Activated CD8-positive, alpha-beta memory T cell treated with anti-CD3 and anti-CD28 coated beads for 4 hours (primary cell): ENCODE measurements around the gene RDH13.
"Not testable (repeated sequence)": the region's sequence is repeated elsewhere in the genome, so short reads cannot be mapped to it uniquely, and the experiment has no call there.

ENCODE experiments used
- DNase-seq, 2 donors: peaks; one replicate each; pipeline ENCODE4 v3.0.0-alpha.2; 2020; ENCODE audit warnings: low read depth in 2 of 2

RDH13 gene, protein sequence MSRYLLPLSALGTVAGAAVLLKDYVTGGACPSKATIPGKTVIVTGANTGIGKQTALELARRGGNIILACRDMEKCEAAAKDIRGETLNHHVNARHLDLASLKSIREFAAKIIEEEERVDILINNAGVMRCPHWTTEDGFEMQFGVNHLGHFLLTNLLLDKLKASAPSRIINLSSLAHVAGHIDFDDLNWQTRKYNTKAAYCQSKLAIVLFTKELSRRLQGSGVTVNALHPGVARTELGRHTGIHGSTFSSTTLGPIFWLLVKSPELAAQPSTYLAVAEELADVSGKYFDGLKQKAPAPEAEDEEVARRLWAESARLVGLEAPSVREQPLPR

DNA sequence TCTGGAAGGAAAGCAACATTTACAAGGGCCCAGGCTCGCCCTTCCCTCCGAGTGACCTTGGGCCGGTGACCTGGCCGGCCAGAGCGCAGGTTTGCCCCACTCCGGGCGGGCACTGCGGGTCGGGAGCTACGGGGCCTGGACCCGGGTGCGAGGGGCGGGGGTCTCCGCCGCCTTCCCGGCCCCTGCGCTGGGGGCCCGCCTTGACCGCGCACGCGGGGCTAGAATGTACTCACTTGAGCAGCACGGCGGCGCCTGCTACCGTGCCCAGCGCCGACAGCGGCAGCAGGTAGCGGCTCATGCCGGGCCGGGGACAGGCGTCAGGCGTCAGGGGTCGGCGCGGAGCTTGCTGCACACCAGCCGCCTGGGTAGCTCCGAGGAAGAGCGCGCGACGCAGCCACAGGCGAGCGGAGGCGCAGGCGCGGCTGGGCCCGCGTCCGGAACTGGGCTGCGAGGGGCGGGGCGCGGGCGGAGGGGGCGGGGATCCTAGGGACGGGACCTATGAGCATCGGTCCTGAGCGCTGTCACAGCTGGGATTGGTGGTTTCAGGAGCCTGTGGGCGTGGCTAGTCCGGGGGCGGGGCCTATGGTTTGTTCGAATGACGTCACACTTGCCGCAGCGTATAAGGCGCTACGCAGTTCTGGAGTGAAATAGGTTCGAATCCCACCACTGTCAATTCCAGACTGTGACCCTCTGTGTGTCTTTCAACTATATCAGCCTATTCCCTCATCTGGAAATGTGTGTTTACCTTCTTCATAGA is at the start of gene RDH13:
TSS of gene RDH13 (minus strand) at position 414 of the 757 bp plus-strand sequence. CDS start at position 298, 116 bp downstream.
- peak; percentile 92 to 96 for DNase-seq

DNA sequence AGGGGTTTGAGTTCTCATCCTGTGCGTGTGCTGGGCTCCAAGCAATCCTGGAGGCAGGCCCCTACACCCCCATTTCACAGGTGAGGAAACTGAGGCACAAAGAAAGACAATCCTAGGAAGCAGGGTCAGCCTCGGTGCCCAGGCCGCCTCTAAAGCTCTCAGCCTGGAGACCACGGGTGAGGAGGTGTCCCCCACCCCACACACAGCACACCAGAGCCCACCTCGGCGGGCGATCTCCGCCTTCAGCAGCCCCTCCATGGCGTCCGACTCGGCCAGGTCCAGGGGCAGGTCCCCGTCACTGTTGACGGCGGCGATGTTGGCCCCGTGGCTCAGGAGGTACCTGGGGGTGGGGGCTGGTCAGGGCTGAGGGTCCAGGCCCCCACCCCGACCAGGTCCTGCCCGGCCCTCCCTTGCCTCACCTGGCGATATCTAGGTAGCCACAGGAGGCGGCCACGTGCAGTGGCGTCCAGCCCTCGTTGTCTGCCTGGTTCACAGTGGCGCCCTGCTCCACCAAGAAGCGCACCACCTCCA is 49.4 kb upstream of the RDH13 start:
- no peak for DNase-seq

DNA sequence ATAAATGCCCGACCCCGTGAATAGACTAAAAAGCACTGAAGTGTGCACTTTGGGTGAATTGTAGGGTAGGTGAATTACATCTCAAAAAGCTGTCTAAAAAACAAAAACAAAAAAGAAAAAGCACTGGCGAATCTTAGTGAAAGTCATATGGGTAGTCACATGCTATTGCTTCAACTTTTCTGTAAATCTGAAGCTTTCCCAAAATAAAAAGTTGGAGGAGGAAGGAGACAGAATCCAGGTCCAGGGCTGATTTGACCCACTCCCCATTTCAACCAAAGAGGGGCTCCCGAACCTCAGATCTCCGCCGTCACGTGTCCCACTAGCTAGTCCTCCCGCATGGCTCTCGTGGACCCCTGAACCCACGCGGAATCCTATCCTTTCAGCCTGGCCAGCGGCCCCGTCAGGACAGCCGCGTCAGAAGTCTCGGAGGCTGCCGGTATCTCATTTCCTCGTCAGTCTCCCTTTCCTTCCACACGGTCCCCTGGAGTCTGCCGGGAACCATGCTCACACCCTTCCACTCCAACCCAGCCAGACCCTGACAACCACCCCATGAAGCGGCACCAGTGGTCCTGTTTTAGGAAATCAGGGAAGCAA is 48.4 kb upstream of the RDH13 start:
- DNase-seq = no peak

DNA sequence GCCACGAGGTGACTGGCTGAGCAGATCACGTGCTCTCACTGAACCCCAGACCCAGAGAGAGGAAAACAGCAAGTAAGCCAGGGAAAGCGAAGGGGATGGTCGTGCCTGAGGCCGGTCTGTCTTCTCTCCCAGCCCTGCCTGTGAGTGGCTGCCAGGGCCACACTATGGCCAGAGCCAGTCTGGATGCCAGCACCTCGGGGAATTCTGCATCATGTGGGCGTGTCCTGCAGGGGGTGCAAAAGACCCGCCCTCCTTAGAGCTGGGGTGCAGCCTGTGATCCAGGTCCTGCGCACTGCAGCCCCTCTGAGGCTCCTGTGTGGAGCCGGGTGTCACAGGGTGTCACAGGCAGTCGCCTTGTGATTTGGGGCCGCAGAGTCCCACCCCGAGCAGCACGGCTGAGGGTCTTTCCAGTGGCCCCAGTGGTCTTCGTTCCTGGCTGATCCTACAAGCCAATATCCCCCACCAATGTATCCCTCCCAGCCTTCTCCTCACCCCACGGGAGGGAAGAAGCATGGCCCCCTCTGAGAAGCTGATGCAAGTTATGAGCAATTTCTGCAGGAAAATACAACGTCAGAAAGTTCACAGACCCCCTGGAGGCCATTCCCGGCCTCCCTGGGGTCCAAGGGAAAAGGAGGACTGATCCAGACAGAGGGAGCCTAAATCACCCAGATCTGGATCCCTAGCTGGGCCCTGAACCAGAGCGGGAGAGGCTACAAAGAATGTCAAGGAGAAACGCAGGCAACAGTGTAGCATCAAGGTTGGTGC is 46.8 kb upstream of the RDH13 start:
- no peak for DNase-seq

DNA sequence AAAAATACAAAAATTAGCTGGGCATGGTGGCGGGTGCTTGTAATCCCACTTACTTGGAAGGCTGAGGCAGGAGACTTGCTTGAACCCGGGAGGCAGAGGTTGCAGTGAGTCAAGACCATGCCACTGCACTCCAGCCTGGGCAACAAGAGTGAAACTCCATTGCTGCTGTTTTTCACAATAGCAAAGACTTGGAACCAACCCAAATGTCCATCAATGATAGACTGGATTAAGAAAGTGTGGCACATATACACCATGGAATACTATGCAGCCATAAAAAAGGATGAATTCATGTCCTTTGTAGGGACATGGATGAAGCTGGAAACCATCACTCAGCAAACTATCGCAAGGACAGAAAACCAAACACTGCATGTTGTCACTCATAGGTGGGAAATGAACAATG is 44.3 kb upstream of the RDH13 start:
- DNase-seq = not testable (repeated sequence)

DNA sequence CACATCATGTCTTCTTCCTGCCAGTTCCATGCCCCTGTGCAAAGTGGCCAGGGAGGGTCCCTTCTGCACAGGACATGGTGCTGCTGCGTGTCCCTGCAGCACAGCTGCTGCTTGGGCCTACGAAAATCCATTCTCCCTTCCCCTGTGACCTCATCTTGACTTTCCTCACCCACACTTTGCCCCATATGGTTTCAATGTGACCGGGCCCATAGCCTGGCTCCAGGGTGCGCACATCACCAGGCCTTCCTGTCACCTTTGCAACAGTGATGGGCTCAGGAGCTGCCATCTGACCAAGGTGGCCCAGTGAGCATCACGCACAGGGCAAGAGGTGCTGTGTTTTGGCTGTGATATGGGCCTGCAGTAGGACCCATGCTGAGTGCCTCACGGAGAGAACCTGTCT is 43.6 kb upstream of the RDH13 start:
- no peak for DNase-seq

DNA sequence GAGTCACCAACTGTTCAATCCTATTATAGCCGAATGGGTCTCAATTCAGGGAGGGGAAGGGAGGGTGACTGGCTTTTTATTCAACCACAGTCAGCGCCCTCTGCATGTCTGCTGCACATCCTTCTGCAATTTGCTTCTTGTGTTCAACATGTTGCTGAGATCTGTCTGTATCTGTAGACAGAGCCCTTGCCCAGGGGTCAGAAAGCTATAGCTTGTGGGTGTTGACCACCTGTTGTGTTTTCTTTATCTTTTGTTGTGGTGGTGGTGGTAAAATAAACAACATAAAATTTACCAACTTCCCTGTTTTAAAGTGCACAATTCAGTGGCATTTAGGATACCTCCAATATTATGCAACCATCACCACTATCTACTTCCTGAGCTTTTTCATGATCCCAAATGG is 42.3 kb upstream of the RDH13 start:
- no peak for DNase-seq

DNA sequence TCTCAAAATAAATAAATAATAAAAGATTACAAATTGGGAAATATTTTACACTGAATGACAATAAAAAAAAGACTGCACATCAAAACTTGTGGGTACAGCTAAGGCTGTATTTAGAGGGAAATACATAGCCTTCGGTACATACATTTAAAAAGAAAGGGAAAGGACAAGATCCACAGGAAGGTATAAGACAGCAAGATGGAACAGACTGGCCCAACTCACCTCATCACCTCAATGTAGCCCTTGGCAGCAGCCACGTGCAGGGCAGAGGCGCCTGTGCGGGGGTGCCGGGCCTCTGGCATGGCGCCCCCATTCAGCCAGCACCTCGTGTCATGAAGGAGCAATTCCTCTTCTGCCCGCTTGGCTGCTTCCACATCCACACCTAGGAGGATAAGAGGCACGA is 40.2 kb upstream of the RDH13 start:
- no peak for DNase-seq

DNA sequence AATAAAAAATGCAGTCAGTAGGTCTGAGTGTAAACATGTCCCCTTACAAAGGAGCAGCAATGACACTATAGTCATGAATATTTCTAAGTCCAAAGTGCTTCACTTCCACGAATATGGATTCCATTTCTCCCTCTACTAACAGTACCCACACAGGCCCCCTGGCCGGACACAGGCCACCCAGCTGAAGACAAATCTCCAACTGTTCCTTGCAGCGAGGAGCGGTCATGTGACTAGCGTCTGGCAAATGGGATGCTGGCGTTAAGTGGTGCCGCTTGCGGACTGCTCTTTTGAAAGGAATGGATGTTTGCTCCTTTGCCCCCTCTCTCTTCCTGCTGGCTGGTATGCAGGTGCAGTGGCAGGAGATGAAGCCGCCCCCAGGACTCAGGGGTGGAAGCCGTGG is 38.3 kb upstream of the RDH13 start:
- no peak for DNase-seq

DNA sequence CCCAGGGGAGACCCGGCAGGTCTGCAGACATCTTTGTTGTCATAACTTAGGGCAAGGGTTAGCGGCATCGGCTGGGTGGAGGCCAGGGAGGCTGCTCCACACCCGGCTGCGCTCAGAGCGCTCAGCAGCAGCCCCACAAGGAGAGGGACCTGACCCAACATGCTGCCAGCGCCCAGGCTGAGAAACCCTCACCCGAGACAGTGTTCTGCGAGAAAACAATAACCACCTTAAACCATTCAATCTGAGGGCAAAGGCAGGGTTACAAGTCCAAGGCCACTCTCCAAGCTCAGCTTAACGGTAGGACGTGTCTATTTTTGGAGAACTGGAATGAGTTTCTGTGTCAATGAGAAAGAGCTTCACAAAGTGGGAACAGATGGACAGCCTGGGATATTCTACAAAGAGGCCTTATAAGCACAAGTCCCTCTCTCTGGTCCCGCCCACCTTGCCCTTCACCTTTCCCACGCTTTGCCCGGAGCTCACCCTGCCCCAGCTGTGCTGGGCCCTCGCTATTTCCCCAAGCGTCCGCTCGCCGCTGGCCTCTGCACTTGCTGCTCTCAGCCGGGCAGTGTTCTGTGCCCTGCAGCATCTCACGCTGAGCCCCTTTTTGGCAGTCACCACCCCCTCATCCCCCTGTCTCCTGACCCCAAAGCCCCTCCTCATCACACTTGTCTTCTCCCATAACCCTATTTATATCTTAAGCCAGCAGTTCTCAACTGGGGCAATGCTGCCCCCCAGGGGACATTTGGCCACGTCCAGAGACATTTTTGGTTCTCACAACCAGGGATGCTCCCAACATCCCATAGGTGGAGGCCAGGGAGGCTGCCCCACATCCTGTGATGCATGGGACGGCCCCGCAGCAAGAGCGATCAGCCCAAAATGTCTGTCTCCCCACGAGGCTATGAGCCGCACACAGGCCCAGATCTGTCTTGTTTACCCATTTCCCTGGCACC is 36.9 kb upstream of the RDH13 start:
- DNase-seq = no peak

DNA sequence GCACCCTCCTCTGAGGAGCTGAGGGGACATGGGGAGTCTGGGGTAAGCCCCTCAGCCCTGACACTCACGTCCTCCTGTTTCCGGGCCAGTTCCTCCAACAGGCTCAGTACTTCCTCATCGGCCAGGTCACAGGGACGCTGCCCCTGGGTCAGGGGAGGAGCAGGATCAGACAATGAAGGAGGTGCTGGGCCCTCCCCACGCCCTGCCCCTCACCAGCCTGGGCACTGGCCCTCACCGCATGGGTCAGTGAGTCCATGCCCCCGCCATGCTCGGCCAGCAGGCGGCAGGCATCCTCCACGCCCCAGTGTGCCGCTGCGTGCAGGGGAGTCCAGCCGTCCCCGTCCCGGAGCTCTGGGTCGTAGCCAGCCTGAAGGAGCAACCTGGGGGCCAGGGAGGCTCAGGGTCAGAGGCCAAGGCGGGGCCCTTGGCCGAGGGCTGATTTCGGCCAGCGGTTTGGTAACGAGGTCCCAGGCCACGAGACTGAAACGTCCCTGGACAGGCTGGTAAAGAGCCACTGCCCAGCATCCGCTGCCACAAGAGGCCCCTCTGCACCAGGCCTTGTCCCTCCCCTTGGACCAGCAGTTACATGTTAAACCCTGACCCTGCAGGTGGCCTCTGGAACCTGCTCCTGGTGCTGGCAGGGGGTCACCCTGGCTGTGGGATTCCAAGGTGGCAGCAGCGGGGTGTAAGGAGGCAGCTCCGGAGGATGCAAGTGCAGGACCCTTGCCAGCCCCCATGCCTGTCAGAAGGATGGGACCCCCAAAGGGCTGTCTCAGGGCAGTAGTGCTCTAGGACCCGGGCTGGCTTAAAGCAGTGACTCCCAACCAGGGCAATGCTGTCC is 36.0 kb upstream of the RDH13 start:
- no peak for DNase-seq

DNA sequence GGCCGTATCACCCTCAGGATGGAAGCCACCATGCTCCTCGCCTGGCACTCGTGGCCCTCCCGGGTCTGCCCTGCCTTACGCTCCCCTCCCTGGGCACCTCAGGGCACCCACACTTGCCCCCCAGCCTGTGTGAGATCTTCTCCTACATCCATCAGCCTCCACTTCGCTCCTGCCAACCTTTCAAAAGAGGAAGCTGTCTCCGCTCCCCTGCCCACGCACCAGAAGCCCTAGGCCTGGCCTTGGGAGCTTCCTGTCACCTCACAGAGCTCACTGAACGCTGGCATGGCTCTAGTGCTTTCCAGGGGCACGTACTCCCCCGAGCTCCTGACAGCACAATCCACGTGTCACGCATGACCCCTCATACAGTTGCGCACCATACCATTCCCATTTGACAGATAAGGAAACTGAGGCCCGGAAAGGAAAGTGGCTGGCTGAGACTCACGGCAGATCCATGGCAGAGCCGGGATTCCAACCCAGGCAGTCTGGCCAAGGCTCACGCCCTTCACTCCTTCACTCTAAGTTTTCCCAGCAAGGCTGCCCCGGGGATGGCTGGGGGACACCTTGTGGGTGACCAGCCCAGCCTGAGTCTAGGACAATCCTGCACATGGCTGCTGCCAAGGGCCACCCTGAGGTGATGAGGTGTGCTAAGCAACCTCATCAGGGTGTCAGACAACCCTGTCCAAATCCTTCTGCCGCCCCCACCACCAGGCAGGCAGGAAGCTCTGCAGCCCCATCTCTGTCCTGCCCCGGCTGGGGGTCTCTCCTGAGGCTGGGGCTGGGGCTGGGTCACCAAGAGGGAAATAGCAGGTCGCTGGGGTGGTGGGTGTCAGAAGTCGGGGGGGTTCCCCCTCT is 35.1 kb upstream of the RDH13 start:
- no peak for DNase-seq

DNA sequence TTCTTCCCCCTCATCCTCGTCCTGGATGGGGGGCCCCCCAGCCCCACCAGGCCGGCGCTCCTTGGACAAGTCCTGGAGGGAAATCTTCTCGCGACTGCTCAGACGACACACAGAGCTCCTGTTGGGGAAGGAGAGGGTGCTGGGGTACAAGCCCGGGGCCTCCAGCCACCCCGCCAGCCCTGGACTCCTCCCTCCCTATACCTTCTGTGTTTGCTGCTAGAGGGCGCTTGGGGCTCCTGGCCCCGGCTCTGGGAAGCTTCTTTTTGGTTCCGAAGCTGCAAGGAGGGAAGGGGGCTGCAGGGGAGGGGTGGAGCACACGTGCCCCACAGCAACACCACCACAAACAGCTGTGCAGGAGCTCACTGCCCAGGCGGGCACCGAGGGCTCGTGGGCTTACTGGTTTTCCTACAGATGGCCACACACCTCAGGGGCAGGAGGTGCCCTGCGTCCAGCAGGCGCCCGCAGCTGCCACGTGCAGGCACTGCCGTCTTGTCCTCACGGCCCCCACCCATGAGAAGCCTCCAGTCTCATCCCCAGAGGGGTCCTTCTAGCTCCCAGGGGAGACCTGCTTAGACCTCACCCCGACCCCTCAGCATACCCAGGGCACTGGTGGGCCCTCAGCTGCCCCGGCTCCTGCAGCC is 33.2 kb upstream of the RDH13 start:
- DNase-seq = no peak

DNA sequence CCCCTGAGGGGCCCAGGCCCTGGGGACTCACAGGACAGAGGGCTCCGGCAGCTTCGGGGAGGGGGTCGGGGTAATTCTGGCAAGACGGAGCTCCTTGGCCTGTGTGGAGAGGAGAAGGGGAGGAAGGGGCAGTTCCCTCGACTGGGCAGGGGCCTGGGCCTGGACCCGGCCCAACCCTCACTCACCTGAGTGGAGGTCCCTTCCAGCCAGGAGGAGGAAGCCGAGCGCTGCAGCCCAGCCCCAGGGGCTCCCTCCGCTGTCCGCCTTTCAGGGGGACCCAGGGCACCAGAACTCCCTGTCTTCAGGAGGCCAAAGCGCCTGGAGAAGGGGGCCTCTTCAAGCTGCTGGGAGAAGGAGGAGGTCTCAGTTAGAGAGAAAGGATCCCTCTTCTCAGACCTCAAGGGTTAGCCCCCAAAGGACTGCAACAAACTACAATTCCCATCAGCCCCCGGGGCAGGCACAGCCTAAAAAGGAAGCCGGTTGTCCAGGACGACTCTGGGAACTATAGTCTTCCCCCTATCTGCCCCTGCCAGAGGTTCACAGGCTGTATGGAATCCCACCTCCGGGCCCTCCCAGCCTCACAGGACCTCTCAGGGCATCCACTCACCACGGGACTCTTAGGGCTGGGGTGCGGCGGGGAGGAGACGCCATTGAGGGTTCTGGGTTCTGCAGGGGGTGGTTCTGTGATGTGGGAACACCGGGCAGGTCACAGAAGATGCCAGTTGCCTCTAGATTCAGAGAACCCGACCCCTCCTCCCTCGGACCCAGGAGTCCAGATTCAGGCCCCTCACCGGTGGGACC is 32.5 kb upstream of the RDH13 start:
- no peak for DNase-seq

DNA sequence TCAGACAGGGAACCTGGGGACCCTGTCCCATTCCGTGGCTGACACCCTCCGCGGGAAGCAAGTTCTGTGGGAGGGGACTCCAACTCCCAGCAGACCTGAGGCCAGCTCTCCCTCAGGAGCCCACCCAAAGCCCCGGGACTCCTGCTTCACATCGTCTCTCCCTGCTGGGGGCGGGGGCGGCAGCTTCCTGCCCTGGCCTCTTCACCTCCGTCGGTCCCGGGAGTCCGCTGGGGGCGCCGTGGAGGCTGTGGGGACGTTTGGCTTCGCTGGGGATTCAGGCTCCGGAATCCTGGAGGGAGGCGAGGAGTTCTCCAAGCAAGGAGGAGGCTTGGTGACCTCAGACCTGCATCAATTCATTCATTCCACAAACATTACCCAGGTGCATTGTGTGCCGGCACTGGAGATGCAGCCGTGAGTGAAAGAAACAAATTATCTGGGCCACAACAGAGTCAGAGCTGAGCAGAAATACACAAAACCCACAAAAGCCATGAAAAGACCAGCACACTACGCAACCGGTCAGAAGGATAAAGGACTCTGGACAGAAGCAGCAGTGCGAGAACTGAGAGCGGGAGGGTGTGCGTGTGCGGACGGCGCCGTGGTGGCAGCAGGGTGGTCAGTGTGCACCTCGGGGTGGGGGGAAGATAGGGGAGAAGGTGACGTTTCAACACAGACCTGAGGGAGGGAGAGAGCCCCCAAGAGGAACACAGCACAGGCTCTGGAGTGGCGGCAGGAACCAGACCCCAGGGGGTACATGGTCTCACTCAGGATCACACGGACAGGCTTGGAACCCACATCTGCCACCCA is 31.7 kb upstream of the RDH13 start:
- DNase-seq = no peak

DNA sequence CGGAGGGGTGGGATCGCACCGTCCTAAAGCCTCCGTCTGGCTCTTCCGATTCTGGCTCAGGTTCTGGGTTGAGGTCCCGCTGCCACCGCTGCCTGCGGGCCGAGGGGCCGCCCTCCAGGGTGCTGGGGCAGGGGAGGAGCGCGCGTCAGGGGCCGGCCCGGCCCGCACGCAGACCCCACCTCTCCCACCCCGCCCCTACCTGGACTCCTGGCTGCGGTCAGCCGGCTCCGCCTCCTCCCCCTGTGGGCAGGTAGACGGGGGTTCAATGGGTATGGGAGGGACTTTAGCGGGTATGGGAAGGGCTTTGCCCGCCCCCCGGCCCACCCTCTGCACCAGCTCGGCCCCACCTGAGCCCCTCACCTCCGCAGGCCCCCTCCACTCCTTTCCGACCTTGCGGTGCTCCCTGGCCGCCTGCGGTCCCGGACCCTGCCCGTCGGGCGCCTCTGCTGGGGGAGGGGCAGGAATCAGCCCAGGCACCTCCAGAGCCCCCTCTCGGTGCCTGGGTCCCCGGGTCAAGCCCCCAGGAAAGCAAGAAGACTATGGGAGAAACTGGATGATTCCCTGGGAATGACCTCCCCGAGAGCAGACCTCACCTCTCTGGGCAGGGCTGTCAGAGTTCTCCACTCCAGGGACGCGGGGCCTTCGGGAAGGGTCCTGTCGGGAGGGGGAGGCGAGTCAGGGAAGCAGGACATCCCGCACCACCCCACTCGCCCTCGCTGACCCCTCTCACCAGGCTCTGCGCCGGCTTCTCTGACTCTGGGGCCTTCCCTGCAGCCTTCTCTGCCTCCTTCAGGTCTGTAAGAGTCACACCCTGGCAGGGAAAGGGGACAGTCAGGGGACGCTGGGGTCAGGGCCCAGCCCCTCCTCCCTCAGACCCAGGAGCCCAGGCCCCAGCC is 29.7 kb upstream of the RDH13 start:
- no peak for DNase-seq
